H9 (cell line): ENCODE results near the gene PPAN. TPM values are rescaled to one million over a fixed set of nuclear protein-coding genes. Genes with fewer than 3 reads are reported as not detected.

Experiments
- DNase-seq: peaks from one replicate; pipeline ENCODE4 v3.0.0-alpha.2; 2017
- H2AFZ ChIP-seq: one replicate; pipeline ENCODE4 v1.6.1; 2013; ENCODE audit warnings: mild to moderate bottlenecking, low read length, control low read depth, moderate library complexity
- H2AK5ac ChIP-seq: 2 replicates; pipeline ENCODE4 v1.6.1; 2013; ENCODE audit warnings: low read length, control low read depth, mixed read lengths; ENCODE audit not compliant: insufficient read length
- H2BK120ac ChIP-seq: one replicate; pipeline ENCODE4 v1.6.1; 2013; ENCODE audit warnings: low read depth, mild to moderate bottlenecking, low read length, control low read depth, inconsistent platforms; ENCODE audit not compliant: poor library complexity, severe bottlenecking
- H2BK12ac ChIP-seq: 2 replicates; pipeline ENCODE4 v1.6.1; 2013; ENCODE audit warnings: low read length, control low read depth, mixed read lengths, low read depth; ENCODE audit not compliant: insufficient read length
- H2BK15ac ChIP-seq: 2 replicates; pipeline ENCODE4 v1.6.1; 2013; ENCODE audit warnings: low read depth, low read length, control low read depth
- H2BK20ac ChIP-seq: one replicate; pipeline ENCODE4 v1.6.1; 2013; ENCODE audit warnings: low read depth, mild to moderate bottlenecking, low read length, control low read depth, inconsistent platforms; ENCODE audit not compliant: poor library complexity, severe bottlenecking
- H2BK5ac ChIP-seq: 2 replicates; pipeline ENCODE4 v1.6.1; 2013; ENCODE audit warnings: low read length, control low read depth, mixed read lengths; ENCODE audit not compliant: insufficient read length
- H3K14ac ChIP-seq: 2 replicates; pipeline ENCODE4 v1.6.1; 2013; ENCODE audit warnings: low read length, control low read depth; ENCODE audit not compliant: insufficient read depth
- H3K18ac ChIP-seq: 2 replicates; pipeline ENCODE4 v1.6.1; 2013; ENCODE audit warnings: low read depth, mild to moderate bottlenecking, mixed read lengths, low read length, control low read depth; ENCODE audit not compliant: insufficient read length
- H3K23ac ChIP-seq: 2 replicates; pipeline ENCODE4 v1.6.1; 2013; ENCODE audit warnings: low read length, control low read depth, mixed read lengths, low read depth; ENCODE audit not compliant: insufficient read length
- H3K23me2 ChIP-seq: 2 replicates; pipeline ENCODE4 v1.6.1; 2013; ENCODE audit warnings: low read depth, mild to moderate bottlenecking, mixed read lengths, low read length, control low read depth; ENCODE audit not compliant: insufficient read length, poor library complexity, severe bottlenecking
- H3K27ac ChIP-seq: 2 replicates; pipeline ENCODE4 v1.5.1; 2013; ENCODE audit warnings: low read length, control low read depth, mixed read lengths, low read depth; ENCODE audit not compliant: insufficient read length
- H3K27me3 ChIP-seq: 2 replicates; pipeline ENCODE4 v1.6.1; 2013; ENCODE audit warnings: low read length, control low read depth, inconsistent platforms; ENCODE audit not compliant: insufficient read depth
- H3K4ac ChIP-seq: 2 replicates; pipeline ENCODE4 v1.6.1; 2013; ENCODE audit warnings: low read depth, mild to moderate bottlenecking, control low read depth, inconsistent platforms, low read length, moderate library complexity
- H3K4me1 ChIP-seq: 2 replicates; pipeline ENCODE4 v1.6.1; 2013; ENCODE audit warnings: low read length, control low read depth, inconsistent platforms; ENCODE audit not compliant: insufficient read depth
- H3K4me2 ChIP-seq: 2 replicates; pipeline ENCODE4 v1.6.1; 2013; ENCODE audit warnings: low read length, control low read depth, mixed read lengths; ENCODE audit not compliant: insufficient read length, insufficient read depth
- H3K56ac ChIP-seq: 2 replicates; pipeline ENCODE4 v1.6.1; 2013; ENCODE audit warnings: low read depth, mild to moderate bottlenecking, mixed read lengths, low read length, control low read depth; ENCODE audit not compliant: insufficient read length
- H3K79me1 ChIP-seq: 2 replicates; pipeline ENCODE4 v1.6.1; 2013; ENCODE audit warnings: low read depth, mild to moderate bottlenecking, moderate library complexity, low read length, control low read depth, inconsistent platforms; ENCODE audit not compliant: insufficient read depth, poor library complexity, severe bottlenecking
- H3K79me2 ChIP-seq: 2 replicates; pipeline ENCODE4 v1.6.1; 2013; ENCODE audit warnings: low read length, control low read depth, inconsistent platforms; ENCODE audit not compliant: insufficient read depth
- H3K9ac ChIP-seq: 2 replicates; pipeline ENCODE4 v1.6.1; 2013; ENCODE audit warnings: low read length, control low read depth, mixed read lengths; ENCODE audit not compliant: insufficient read length; ENCODE audit errors: extremely low read depth
- H3K9me3 ChIP-seq: one replicate; pipeline ENCODE4 v1.6.1; 2013; ENCODE audit warnings: low read depth, low read length, inconsistent platforms; ENCODE audit not compliant: control insufficient read depth
- H3T11ph ChIP-seq: one replicate; pipeline ENCODE4 v1.6.1; 2013; ENCODE audit warnings: mild to moderate bottlenecking, low read length, control low read depth, inconsistent platforms
- H4K20me1 ChIP-seq: one replicate; pipeline ENCODE4 v1.6.1; 2013; ENCODE audit not compliant: control insufficient read depth, insufficient read length, insufficient read depth
- H4K5ac ChIP-seq: 2 replicates; pipeline ENCODE4 v1.6.1; 2013; ENCODE audit warnings: low read depth, mild to moderate bottlenecking, mixed read lengths, low read length, control low read depth; ENCODE audit not compliant: insufficient read length
- H4K8ac ChIP-seq: replicated peaks from 2 replicates; pipeline ENCODE4 v1.6.1; 2013; ENCODE audit warnings: low read length, control low read depth, mixed read lengths, low read depth; ENCODE audit not compliant: insufficient read length
- H4K91ac ChIP-seq: 2 replicates; pipeline ENCODE4 v1.6.1; 2013; ENCODE audit warnings: low read depth, mild to moderate bottlenecking, moderate library complexity, mixed read lengths, low read length, control low read depth; ENCODE audit not compliant: insufficient read length
- H3K27ac Mint-ChIP-seq, 3 experiments: 2 replicates in 2 of 3; 3 replicates in 1 of 3; pipeline ENCODE4 v1.8.0; 2020 to 2021; ENCODE audit warnings: mixed read lengths in 3 of 3, mild to moderate bottlenecking in 1 of 3, moderate library complexity in 1 of 3
- H3K27me3 Mint-ChIP-seq: 2 replicates; pipeline ENCODE4 v1.8.0; 2021; ENCODE audit warnings: low read depth, mild to moderate bottlenecking, moderate library complexity, mixed read lengths
- H3K36me3 Mint-ChIP-seq, 3 experiments: 2 replicates in 2 of 3; 3 replicates in 1 of 3; pipeline ENCODE4 v1.8.0; 2020 to 2021; ENCODE audit warnings: low read depth in 3 of 3, mixed read lengths in 3 of 3; ENCODE audit not compliant: insufficient read depth in 1 of 3
- H3K4me1 Mint-ChIP-seq, 2 experiments: 2 replicates each; pipeline ENCODE4 v1.8.0; 2020; ENCODE audit warnings: mixed read lengths in 2 of 2
- H3K4me3 Mint-ChIP-seq, 2 experiments: 2 replicates in 1 of 2; 3 replicates in 1 of 2; pipeline ENCODE4 v1.8.0; 2020 to 2021; ENCODE audit warnings: mild to moderate bottlenecking in 2 of 2, mixed read lengths in 2 of 2, moderate library complexity in 1 of 2
- H3K9me3 Mint-ChIP-seq, 2 experiments: 2 replicates in 1 of 2; 3 replicates in 1 of 2; pipeline ENCODE4 v1.8.0; 2020; ENCODE audit warnings: mild to moderate bottlenecking in 2 of 2, mixed read lengths in 2 of 2, moderate library complexity in 1 of 2
- WGBS: extraction: QIAGEN DNeasy Blood & Tissue Kit; methylation state at CpG from one replicate; pipeline ENCODE4 v1.1.7; 2013; ENCODE audit warnings: missing lambda C conversion rate, low lambda C conversion rate, mixed read lengths; ENCODE audit not compliant: insufficient read length; ENCODE audit errors: extremely low coverage; 5-methylcytosine and 5-hydroxymethylcytosine counted together
- total RNA-seq: library from RNA; stranded (reverse); gene quantifications from 2 replicates; pipeline ENCODE4 v1.2.1, GENCODE V29; 2021
- TF ChIP-seq, protein P1 (sequence below): fragments of 200-600 bp; sonication (generic); conservative IDR thresholded peaks from 3 replicates; pipeline ENCODE4 v1.8.0; 2021; ENCODE audit warnings: antibody characterized with exemption, mild to moderate bottlenecking

PPAN gene
- total RNA-seq, 1 experiment from 2014 or later = 157 TPM

DNA sequence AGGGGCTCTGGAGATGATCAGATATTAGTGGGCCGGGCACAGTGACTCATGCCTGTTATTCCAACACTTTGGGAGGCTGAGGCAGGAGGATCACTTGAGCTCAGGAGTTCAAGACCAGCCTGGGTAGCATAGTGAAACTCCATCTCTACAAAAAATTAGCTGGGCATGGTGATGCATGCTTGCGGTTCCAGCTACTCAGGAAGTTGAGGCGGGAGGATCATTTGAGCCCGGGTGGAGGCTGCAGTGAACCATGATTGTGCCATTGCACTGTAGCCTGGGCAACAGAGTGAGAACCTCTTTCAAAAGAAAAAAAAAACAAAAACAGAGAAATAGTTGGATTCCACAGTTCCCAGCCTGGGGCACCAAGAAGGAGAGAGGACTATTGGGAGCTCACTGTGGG, 38.0 kb upstream of the PPAN start:
- Histone ChIP-seq H2BK15ac (no peak overlapping the region), H3K27ac (no peak overlapping the region), H3K23me2 (no peaks in the 10 kb centered on the region), H2BK20ac (no peak overlapping the region), H2AFZ (no peak overlapping the region), H3K4me2 (no peak overlapping the region), H4K20me1 (peaks cover 5% of the 10 kb centered on the region), H3K14ac (no peak overlapping the region), H3K9ac (no peak overlapping the region), H2BK5ac (no peak overlapping the region), H4K91ac (no peak overlapping the region), H3K79me2 (no peaks in the 10 kb centered on the region), H2BK12ac (no peak overlapping the region), H2BK120ac (no peak overlapping the region), H4K5ac (no peak overlapping the region), H3K27me3 (no peaks in the 10 kb centered on the region; the same call in 1 of the 2 replicates), H3K18ac (no peak overlapping the region), H3K79me1 (no peaks in the 10 kb centered on the region), H3K4me1 (no peaks in the 10 kb centered on the region; the same call in 1 of the 2 replicates), H4K8ac (no peak overlapping the region), H3K56ac (no peak overlapping the region), H2AK5ac (no peak overlapping the region), H3K4ac (no peak overlapping the region), H3T11ph (no peak overlapping the region), H3K23ac (no peak overlapping the region), H3K9me3 (no peaks in the 10 kb centered on the region)
- no CpG with 5 or more reads among the region's 4 CpGs for WGBS
- peaks cover 13 to 18% of the 10 kb centered on the region in 2 experiments for H3K4me1 Mint-ChIP-seq
- peak overlapping the region in 1 of 3 experiments; percentile 52; a peak in 1 of 7 replicates for H3K27ac Mint-ChIP-seq
- TF ChIP-seq, protein P1, sequence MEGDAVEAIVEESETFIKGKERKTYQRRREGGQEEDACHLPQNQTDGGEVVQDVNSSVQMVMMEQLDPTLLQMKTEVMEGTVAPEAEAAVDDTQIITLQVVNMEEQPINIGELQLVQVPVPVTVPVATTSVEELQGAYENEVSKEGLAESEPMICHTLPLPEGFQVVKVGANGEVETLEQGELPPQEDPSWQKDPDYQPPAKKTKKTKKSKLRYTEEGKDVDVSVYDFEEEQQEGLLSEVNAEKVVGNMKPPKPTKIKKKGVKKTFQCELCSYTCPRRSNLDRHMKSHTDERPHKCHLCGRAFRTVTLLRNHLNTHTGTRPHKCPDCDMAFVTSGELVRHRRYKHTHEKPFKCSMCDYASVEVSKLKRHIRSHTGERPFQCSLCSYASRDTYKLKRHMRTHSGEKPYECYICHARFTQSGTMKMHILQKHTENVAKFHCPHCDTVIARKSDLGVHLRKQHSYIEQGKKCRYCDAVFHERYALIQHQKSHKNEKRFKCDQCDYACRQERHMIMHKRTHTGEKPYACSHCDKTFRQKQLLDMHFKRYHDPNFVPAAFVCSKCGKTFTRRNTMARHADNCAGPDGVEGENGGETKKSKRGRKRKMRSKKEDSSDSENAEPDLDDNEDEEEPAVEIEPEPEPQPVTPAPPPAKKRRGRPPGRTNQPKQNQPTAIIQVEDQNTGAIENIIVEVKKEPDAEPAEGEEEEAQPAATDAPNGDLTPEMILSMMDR = no peak
- peaks cover 3 to 7% of the 10 kb centered on the region in 2 experiments for H3K9me3 Mint-ChIP-seq
- no peak for DNase-seq
- no peak overlapping the region; a peak in 1 of 5 replicates for H3K4me3 Mint-ChIP-seq
- H3K27me3 Mint-ChIP-seq = peaks cover 33% of the 10 kb centered on the region
- H3K36me3 Mint-ChIP-seq = peaks cover 0 to 2% (median 0%) of the 10 kb centered on the region in 3 experiments; a peak in 2 of 7 replicates
